Activated CD8-positive, alpha-beta T cell treated with anti-CD3 and anti-CD28 coated beads for 36 hours (primary cell): ENCODE data around the gene TIMM17B. TPM values are rescaled to one million over a fixed set of nuclear protein-coding genes. Genes with fewer than 3 reads are reported as not detected.

Experiments used
- ATAC-seq: fragments of 200-7000 bp; cut with Tn5 transposase; one replicate; pipeline ENCODE4 v1.10.0; 2021; ENCODE audit warnings: mild to moderate bottlenecking, moderate library complexity
- CTCF ChIA-PET: fragments of 350-600 bp; sonication (Branson Sonifier 250); formaldehyde crosslinking; loops from one replicate; lab custom pipeline; 2021; ENCODE audit warnings: antibody characterized with exemption; lab: Charles Lee
- POLR2A ChIA-PET: fragments of 350-600 bp; sonication (Branson Sonifier 250); formaldehyde crosslinking; loops from one replicate; lab custom pipeline; 2021; ENCODE audit warnings: antibody characterized with exemption; lab: Charles Lee
- DNase-seq: peaks from one replicate; pipeline ENCODE4 v3.0.0-alpha.2; 2020
- H3K27ac Mint-ChIP-seq: one replicate; pipeline ENCODE4 v1.8.0; 2021; ENCODE audit warnings: mild to moderate bottlenecking, mixed read lengths
- H3K27me3 Mint-ChIP-seq: one replicate; pipeline ENCODE4 v1.8.0; 2021; ENCODE audit warnings: mixed read lengths
- H3K36me3 Mint-ChIP-seq: one replicate; pipeline ENCODE4 v1.8.0; 2021; ENCODE audit warnings: low read depth, mixed read lengths
- H3K4me1 Mint-ChIP-seq: one replicate; pipeline ENCODE4 v1.8.0; 2021; ENCODE audit warnings: low read depth, mixed read lengths
- H3K4me3 Mint-ChIP-seq: one replicate; pipeline ENCODE4 v1.8.0; 2021; ENCODE audit warnings: mild to moderate bottlenecking, moderate library complexity, mixed read lengths
- H3K9me3 Mint-ChIP-seq: one replicate; pipeline ENCODE4 v1.8.0; 2021; ENCODE audit warnings: mixed read lengths
- CTCF ChIP-seq: fragments of 200-600 bp; IDR thresholded peaks from one replicate; pipeline ENCODE4 v1.8.0; 2022; ENCODE audit warnings: antibody characterized with exemption, mild to moderate bottlenecking
- intact Hi-C: fragments of 100-400 bp; cut with micrococcal nuclease; formaldehyde crosslinking; loops from one replicate; pipeline ENCODE4 v1.10.0; 2022
- total RNA-seq, 2 experiments: library from RNA; stranded (reverse); gene quantifications; one replicate each; pipeline ENCODE4 v1.2.3, GENCODE V29; 2021

The TIMM17B gene
- total RNA-seq, 2 experiments from 2014 or later, result 50.1 to 52.2 TPM

- no peaks in the 10 kb centered on the region for H3K9me3 Mint-ChIP-seq
- CTCF ChIA-PET, result interaction anchor here (0.7 to 1.5 kb wide), 3 partner anchors 23 to 48 kb away, joined by 3 to 5 read pairs (median 4); no protein-coding TSS in a partner anchor
- TF ChIP-seq CTCF, result no peak
- peak; percentile 3 for ATAC-seq
- peak overlapping the region; percentile 68 for H3K4me3 Mint-ChIP-seq
- peaks cover 85% of the 10 kb centered on the region for H3K4me1 Mint-ChIP-seq
- H3K27ac Mint-ChIP-seq, result peak overlapping the region; percentile 95
- POLR2A ChIA-PET, result interaction anchor here (0.8 to 11.3 kb wide), 7 partner anchors 12 to 334 kb away, joined by 3 to 176 read pairs (median 15); partner anchors contain the start of genes OTUD5, PIM2, PQBP1 and SLC35A2
- DNase-seq, result no peak
- H3K36me3 Mint-ChIP-seq, result peaks cover 59% of the 10 kb centered on the region
- intact Hi-C loops, result loop anchor here (5.0 kb wide), 1 partner anchor 137 kb away; the partner anchor contains the start of gene HDAC6
- no peaks in the 10 kb centered on the region for H3K27me3 Mint-ChIP-seq
These were observed 42.1 kb upstream of the TIMM17B start for GRCh38 chrX:48939524-48940228.

- Mint-ChIP-seq H3K9me3 (no peaks in the 10 kb centered on the region), H3K27ac (peak overlapping the region; percentile 95), H3K4me3 (peak overlapping the region; percentile 68), H3K27me3 (no peaks in the 10 kb centered on the region), H3K36me3 (peaks cover 64% of the 10 kb centered on the region), H3K4me1 (peaks cover 87% of the 10 kb centered on the region)
- intact Hi-C loops, result loop anchor here (5.0 kb wide), 1 partner anchor 137 kb away; the partner anchor contains the start of gene HDAC6
- POLR2A ChIA-PET, result interaction anchor here (0.6 to 11.3 kb wide), 8 partner anchors 12 to 334 kb away, joined by 3 to 176 read pairs (median 13); partner anchors contain the start of genes OTUD5, PIM2, PQBP1 and SLC35A2
- TF ChIP-seq CTCF, result no peak
- ATAC-seq (peak; percentile 53), DNase-seq (peak; percentile 87)
- CTCF ChIA-PET, result interaction anchor here (1.0 to 1.5 kb wide), 2 partner anchors 22 to 27 kb away, joined by 3 read pairs; no protein-coding TSS in a partner anchor
These were observed 41.3 kb upstream of the TIMM17B start for GRCh38 chrX:48938721-48939425.

GRCh38 chrX:48937054-48937907 is 39.7 kb upstream of the TIMM17B start:
- Mint-ChIP-seq H3K36me3 (peaks cover 59% of the 10 kb centered on the region), H3K4me1 (peaks cover 79% of the 10 kb centered on the region), H3K9me3 (no peaks in the 10 kb centered on the region), H3K27ac (peak overlapping the region; percentile 95), H3K4me3 (peak overlapping the region; percentile 68), H3K27me3 (no peaks in the 10 kb centered on the region)
- peak; percentile 95 for DNase-seq
- peak; percentile 41 for TF ChIP-seq CTCF
- ATAC-seq, result peak; percentile 61
- CTCF ChIA-PET, result interaction anchor here (0.9 to 1.7 kb wide), 7 partner anchors 8 to 107 kb away, joined by 3 to 7 read pairs (median 3); partner anchors contain the start of genes PQBP1 and TIMM17B
- POLR2A ChIA-PET, result interaction anchor here (0.6 to 11.3 kb wide), 9 partner anchors 10 to 63 kb away, joined by 3 to 176 read pairs (median 4); partner anchors contain the start of genes OTUD5, PIM2, PQBP1 and SLC35A2
- intact Hi-C loops, result loop anchor here (1.0 to 5.0 kb wide), 2 partner anchors 18 to 135 kb away; partner anchors contain the start of genes HDAC6 and PIM2

- intact Hi-C loops, result loop anchor here (1.0 to 5.0 kb wide), 2 partner anchors 17 to 134 kb away; partner anchors contain the start of genes HDAC6 and PIM2
- ChIA-PET POLR2A (interaction anchor here (0.6 to 11.3 kb wide), 5 partner anchors 9 to 23 kb away, joined by 3 to 176 read pairs (median 48); partner anchors contain the start of genes OTUD5, PIM2 and SLC35A2), CTCF (interaction anchor here (0.9 to 1.7 kb wide), 6 partner anchors 9 to 108 kb away, joined by 3 to 7 read pairs (median 3); partner anchors contain the start of genes PQBP1 and TIMM17B)
- no peaks in the 10 kb centered on the region for H3K27me3 Mint-ChIP-seq
- no peaks in the 10 kb centered on the region for H3K9me3 Mint-ChIP-seq
- H3K36me3 Mint-ChIP-seq, result peaks cover 52% of the 10 kb centered on the region
- no peak for DNase-seq
- H3K4me1 Mint-ChIP-seq, result peaks cover 71% of the 10 kb centered on the region
- no peak for TF ChIP-seq CTCF
- H3K27ac Mint-ChIP-seq, result peak overlapping the region; percentile 95
- peak overlapping the region; percentile 61 for H3K4me3 Mint-ChIP-seq
- ATAC-seq, result no peak
These were observed 39.0 kb upstream of the TIMM17B start for GRCh38 chrX:48936429-48937053.
